Measurements from ENCODE around the gene TOM1.

The TOM1 gene

DNA sequence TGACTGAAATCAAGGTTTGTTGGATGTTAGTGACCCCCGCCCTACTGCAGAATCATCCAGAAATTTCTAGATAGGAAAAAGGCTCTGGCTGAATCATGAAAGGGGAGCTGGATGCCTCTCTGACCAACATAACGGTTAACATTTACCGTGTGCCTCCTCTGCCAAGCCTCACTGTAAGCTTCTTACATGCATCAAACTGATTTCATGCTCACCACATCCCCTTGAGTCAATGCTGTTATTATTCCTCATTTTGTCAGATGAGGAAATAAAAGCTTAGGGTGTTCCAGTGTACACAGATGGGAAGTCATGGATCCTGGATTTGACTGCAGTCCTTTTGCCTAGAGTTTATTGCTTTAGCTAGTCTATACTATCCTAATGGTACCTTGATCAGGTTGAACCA, 75.3 kb downstream of the TOM1 start:
- DNase-seq (ENCODE audit: low spot score): no peak

DNA sequence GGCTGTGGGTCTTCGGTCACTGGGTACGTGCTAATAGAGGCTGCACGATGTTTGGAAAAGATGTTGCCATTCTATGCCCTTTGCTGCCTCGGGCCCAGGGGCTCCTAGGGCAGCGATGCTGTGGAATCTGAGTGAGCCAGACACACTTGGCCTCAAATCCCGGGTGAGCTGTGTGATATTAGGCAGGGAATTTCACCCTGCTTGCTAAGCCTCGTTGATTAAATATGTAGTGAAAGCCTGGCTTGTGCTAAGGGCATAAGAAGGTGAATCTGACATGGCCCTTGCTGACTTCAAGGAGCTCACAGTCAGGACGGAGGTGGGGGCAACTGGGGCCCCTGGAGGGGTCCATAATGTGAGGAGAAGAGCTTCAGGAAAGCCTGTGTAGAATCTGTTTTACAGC, 75.8 kb downstream of the TOM1 start:
- DNase-seq (ENCODE audit: low spot score): no peak

DNA sequence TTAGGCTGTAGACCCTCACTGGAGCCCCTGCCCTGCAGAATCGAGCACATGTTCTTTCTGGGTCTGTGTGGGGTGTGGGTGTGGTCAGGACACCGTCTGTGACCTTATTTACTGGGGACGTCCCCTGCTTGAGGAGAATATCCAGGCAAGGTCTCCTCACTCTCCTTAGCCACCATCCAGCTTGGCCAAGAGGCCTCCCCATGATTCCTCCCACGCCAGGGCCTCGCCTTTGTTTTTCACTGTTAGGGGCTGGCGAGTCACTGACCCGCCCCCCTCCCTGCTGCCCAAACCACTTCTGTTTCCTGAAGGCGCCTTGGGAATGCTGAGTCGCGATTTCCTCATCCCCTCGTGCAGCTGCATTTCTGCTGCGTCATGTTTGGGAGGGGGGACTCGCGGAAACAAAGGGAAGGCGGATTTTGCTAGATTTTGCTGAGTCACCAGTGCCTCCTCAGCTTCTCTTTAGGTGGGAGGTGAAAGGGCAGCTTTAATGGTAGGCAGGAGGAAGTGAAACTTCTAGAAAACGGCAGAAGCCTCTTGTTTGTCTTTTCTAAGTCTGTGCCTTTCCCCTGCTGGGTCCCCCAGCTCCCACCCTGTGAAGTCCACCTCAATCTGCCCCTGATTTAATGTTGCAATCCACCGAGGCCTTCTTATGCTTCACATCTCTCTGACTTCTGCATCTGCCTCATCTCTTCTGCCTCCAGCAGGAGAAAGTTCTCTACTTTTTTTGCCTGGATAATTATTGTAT, 77.2 kb downstream of the TOM1 start:
- DNase-seq (ENCODE audit: low spot score): peak; percentile 95

DNA sequence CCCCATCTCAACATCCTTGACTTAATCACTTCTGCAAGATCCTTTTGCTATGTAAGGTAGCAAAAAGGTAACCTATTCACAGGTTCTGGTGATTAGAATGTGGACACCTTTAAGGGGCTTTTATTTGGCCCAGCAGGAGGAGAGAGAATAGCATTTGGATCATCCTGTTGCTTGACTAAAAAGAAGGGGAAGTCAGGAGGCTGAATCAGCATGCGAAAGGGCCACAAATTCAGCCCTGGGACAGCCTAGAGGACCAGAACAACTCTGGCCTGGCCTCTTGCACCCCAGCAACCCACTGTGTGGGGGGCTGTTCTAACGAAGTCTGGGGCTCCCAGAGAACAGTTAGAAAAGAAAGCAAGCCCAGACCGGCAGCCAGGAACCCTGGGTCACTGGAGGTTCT, 78.0 kb downstream of the TOM1 start:
- peak; percentile 44 for DNase-seq (ENCODE audit: low spot score)

DNA sequence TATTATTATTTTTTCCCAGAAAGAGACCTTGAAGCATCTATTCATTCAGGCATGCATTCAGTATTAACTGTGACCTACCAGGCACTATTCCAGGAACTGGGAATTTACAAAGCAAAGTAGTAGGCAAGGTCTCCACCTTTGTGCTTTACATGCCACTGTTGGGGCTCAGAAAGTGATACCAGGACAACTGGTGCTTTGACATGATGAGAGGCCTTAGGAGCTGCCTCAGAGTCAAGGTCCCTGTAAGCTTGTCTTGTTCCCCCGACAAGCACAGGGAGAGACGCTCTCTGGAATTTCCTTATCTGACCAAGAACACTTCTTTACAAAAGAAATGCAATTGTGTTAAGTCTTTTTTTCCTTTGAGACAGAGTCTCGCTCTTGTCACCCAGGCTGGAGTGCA, 78.9 kb downstream of the TOM1 start:
- no peak for DNase-seq (ENCODE audit: low spot score)

DNA sequence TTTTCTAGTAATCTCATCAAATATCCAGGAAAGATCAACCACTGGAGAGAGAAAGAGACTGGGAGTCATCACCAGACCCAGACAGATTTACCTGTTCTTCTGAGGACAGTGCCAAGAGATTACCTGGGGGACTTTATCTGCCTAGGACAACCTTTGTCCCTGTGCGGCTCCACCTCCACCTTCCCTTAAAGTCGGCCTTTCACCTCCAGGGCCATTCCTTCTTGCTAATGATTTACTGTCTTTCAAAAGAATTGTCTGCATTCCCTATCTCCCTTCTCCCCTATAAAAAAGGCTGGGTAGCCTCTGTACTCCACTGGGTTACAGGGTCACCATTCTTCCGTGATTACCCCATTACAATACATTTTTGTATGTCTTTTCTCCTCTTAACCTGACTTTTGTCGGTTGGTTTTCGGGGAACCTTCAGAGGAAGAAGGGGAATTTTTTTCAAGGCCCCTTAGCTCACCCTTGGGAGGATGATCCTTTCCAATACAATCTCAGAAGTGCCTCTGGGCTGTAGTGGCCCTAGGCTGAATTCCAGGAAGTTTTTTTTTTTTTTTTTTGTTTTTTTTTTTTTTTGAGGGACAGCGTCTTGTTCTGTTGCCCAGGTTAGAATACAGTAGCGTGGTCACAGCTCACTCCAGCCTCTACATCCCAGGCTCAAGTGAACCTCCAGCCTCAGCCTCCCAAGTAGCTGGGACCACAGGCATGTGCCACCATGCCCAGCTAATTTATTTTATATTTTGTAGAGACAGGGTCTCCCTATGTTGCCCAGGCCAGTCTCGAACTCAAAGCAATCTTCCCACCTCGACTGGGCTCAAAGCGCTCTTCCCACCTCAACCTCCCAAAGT, 79.7 kb downstream of the TOM1 start:
- DNase-seq (ENCODE audit: low spot score): no peak

DNA sequence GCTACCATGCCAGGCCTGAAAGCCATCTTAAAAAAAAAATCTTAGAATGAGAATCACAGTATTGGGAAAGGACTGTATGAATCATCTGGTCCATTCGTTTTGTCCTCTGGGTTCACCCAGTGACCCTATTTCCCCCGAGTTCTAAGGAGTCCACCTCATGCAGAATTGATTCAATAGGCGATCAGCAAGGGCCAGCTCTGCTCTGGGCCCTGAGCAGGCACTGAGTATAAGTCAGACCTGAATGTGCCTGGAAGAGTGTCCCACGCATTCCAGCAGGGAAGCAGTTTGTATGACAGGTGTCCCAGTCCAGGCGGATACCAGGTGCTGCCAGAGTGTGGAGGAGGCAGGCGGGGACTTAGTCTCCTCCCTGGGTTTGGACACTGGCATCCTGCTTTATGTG, 80.3 kb downstream of the TOM1 start:
- no peak for DNase-seq (ENCODE audit: low spot score)

DNA sequence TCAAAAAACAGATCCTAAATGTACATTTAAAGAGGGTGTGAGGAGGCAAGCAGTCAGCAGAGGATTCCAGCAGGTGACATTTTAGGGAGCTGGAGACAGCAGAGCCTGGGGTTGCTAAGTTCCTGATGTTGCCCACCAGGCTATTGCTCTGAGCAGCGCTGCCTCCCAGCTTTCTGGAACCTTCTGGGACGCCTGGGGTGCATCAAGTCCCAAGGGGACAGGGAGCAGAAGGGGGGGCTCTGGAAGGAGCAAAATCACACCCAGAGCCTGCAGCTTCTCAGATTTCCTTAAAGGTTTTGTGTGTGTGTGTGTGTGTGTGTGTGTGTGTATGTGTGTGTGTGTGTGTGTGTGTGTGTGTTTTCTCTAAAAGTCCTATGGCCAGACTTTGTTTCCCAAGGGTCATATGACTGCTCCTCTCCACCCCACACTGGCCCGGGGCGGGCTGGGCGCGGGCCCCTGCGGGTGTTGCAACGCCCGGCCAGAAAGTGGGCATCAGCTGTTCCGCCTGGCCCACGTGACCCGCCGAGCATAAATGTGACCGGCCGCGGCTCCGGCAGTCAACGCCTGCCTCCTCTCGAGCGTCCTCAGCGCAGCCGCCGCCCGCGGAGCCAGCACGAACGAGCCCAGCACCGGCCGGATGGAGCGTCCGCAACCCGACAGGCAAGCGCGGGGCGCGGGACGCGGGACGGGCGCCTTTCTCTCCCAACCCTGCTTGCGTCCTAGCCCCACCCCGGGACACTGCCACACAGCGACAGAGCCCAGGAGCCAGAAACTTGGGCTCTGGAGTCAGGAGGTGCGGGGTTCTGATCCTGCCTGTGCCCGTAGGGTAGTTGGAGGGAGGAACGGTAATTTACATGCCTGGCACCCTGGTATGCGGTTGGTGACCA, 81.1 kb downstream of the TOM1 start, which contains the start of gene HMOX1:
Gene HMOX1, plus strand, starts transcription at position 560 of the 887 bp plus-strand sequence. Its CDS starts 78 bp downstream, at position 638.
- peak; percentile 73 for DNase-seq (ENCODE audit: low spot score)

DNA sequence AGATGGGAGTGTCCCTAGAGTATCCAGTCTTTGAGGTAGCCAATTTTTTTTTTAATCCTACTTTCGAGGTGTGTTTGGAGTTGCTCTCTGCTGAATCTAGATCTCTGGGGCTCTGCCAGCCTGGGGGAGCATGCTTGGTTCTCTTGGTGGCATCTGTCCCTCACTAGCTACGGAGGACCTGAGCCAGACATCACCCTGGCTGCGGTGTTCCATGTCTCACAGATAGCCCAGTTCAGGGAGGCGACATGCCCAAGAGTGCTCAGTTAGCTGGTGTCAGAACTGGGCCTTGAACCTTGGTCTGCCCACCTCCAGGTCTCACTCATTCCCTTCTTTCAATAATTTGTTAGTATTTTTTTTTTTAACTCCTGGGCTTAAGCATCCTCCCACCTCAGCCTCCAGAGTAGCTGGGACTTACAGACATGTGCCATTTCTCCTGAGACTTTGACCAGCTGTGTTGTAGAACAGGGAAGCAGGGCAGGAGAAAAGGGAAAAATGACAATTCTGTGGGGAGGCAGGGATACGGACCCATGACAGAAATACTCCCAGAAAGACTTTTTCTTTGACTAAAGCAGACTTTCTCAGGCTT, 81.8 kb downstream of the TOM1 start:
- DNase-seq (ENCODE audit: low spot score): no peak

DNA sequence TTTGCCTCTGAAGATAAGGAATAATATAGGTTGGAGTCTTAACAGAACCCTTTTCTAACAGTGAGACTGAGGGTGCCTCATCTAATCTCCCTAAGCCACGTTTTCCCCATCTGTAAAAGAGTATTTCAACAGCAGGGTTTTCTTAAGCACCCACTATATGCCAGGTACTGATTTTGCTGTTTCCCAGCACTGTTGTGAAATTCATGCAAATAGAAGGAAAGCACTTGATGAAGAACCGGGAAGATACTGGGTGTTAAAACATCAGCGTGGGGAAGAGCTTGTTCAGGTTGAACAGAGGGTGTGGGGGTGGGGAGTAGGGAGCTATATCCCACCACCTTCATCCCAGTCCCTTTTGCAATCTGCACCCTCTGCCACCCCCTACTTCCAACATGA, 84.0 kb downstream of the TOM1 start:
- no peak for DNase-seq (ENCODE audit: low spot score)

DNA sequence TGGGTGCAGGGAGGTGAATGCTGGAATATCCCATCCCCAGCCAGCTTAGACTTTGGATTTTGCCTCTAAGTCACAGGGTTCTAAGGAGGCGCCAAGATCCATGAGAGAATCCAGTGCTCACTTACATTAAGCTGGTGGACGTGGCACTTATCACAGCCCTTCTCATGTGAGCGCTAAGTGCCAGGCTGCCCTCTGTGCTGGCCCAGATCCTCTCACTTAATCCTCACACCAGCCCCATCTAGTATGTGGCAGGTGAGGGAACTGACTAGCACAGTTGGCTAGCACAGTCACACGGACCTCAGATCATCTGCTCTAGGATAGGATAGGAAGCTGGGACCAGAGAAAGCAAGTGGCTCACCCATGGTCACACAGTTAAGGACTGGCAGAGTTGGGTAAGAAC, 84.8 kb downstream of the TOM1 start:
- DNase-seq (ENCODE audit: low spot score): no peak

DNA sequence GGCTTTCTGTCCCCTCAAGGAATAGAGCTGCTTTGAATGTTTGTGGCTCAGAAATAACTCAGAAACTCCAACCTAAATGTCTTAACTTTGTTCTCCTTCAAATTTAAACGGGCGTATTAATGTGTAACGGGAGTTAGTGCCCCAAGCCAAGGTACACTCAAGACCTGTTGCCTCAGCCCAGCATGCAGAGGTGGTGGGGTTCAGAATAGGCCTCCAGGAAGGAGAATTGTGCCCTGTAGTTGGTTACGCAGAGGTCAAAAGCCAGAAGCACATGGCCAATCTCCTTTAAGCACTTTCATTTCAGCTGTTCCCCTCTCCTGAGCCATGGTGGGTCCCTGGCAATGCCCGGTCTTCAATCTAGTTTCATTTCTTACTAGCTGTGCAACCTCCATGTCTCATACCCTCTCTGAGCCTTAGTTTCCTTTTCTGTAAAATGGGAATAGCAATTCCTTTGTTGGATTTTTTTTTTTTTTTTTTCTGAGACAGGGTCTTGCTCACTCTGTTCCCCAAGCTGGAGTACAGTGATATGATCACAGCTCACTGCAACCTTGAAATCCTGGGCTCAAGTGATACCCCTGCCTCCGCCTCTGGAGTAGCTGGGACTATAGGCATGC, 85.4 kb downstream of the TOM1 start:
- no peak for DNase-seq (ENCODE audit: low spot score)

DNA sequence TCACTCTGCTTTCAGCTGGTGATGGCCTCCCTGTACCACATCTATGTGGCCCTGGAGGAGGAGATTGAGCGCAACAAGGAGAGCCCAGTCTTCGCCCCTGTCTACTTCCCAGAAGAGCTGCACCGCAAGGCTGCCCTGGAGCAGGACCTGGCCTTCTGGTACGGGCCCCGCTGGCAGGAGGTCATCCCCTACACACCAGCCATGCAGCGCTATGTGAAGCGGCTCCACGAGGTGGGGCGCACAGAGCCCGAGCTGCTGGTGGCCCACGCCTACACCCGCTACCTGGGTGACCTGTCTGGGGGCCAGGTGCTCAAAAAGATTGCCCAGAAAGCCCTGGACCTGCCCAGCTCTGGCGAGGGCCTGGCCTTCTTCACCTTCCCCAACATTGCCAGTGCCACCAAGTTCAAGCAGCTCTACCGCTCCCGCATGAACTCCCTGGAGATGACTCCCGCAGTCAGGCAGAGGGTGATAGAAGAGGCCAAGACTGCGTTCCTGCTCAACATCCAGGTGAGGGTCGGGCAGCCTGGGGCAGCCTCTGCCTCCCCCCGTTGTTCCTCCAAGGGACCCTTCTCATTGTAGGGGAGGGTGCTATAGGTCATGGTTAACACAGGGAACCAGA, 87.1 kb downstream of the TOM1 start:
- DNase-seq (ENCODE audit: low spot score): no peak

DNA sequence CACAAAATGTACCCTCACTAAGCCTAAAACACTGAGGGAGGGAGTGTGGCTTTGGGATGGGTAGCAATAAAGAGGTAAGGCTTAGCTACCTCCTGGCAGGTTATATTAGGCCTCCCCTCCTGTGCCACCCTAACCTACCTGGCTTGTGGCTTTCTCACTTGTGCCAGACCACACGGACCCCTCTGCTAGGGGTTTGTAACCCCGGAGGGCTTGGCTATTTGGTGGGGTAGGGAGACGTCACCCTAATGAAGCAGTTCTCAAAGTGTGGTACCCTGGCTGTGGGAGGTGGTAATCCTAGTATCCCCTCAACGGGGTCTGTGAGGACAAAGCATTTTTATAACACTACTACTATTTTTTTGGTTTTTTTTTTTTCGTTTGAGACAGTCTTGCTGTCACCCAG, 91.2 kb downstream of the TOM1 start:
- no peak for DNase-seq (ENCODE audit: low spot score)

DNA sequence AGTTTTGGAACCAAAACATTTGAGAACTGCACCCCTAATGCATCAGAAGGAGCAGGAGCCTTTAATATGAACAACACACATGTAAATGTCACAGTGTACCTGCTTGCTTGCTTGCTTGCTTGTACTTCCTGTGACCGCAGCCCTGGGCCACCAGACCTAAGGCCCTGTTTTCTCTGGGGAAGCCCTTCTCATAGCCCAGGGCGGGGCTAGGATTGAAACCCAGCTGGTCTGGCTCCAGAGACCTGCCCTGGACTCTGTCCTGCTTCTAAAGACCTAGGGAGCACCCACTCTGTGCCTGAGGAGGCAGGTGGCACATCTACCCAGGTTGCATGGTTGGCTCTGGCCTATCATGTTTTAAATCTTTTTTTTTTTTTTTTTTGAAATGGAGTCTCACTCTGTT, 92.7 kb downstream of the TOM1 start:
- DNase-seq (ENCODE audit: low spot score): no peak

DNA sequence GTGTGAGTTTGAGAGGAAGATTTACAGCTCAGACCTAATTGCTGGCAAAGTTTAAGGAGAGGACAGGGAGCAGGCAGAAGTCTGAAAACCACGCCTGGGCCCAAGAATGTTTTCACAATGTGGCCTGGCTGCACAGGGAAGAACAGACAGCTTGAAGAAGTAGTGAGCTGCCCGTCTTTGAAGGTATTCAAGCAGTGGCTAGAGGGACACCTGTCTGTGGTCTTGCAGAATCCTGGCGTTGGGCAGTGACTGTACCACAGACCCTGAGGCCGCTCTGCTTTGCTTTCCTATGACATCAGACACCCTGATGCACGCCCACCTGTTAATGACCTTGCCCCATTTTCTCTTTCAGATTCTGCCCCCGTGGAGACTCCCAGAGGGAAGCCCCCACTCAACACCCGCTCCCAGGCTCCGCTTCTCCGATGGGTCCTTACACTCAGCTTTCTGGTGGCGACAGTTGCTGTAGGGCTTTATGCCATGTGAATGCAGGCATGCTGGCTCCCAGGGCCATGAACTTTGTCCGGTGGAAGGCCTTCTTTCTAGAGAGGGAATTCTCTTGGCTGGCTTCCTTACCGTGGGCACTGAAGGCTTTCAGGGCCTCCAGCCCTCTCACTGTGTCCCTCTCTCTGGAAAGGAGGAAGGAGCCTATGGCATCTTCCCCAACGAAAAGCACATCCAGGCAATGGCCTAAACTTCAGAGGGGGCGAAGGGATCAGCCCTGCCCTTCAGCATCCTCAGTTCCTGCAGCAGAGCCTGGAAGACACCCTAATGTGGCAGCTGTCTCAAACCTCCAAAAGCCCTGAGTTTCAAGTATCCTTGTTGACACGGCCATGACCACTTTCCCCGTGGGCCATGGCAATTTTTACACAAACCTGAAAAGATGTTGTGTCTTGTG, 93.7 kb downstream of the TOM1 start:
- no peak for DNase-seq (ENCODE audit: low spot score)

DNA sequence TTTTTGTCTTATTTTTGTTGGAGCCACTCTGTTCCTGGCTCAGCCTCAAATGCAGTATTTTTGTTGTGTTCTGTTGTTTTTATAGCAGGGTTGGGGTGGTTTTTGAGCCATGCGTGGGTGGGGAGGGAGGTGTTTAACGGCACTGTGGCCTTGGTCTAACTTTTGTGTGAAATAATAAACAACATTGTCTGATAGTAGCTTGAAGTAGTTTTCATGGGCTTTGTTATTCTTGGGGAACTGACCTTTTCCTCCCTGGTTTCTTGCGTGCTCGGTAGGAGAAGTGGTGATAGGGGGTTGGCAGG, 94.3 kb downstream of the TOM1 start:
- DNase-seq (ENCODE audit: low spot score): no peak

DNA sequence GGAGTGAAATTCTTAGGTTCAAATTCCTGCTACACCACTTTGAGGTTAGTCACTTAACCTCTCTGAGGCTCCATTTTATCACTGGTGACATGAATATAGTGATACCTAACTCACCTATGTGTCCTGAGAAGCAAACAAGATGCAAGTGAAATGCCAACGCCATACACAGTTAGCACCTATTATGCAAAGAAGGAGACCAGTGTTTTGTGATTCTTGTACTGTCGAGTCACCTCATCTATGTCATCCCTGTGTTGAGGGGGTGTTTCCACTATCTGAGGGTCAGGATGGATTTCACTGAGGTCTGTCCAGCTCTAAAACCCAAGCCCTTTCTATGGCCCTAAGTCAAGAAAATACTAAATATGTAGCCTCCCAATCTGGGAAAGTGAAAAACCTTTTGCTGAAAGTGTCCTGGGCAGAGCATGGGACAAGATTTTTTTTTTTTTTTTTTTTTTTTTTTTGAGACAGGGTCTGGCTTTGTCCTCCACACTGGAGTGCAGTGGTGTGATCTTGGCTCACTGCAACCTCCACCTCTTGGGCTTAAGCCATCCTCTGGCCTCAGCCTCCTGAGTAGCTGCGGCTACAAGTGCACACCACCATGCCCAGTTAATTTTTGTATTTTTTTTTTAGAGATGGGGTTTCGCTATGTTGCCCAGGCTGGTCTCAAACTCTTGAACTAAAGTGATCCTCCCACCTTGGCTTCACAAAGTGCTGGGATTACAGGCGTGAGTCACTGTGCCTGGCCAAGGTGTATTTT, 95.3 kb downstream of the TOM1 start:
- no peak for DNase-seq (ENCODE audit: low spot score)

DNA sequence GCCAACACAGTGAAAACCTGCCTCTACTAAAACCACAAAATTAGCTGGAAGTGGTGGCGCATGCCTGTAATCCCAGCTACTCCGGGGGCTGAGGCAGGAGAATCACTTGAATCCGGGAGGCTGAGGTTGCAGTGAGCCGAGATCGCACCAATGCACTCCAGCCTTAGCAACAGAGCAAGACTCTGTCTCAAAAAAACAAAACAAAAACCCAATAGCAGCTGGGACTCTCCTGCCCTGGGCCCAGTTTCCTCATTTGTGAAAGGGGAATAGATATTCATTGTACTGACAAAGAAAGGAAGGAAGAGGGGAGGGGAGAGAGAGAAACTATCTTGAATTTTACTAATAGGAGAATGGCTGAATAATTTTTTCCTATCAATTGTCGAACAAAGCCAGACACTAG, 96.9 kb downstream of the TOM1 start:
- peak; percentile 76 for DNase-seq (ENCODE audit: low spot score)
